ENCODE measurements around the gene CCDC66. TPM values are rescaled to one million over a fixed set of nuclear protein-coding genes. Genes with fewer than 3 reads are reported as not detected.

CCDC66 gene
- total and polyA plus RNA-seq, 9 of the 15 experiments (the other 6 are each of a cell fraction or from before 2014, with no cell fraction given) = 21.5 to 46.5 (median 29.6) TPM

GRCh38 chr3:56620371-56620770 is 63.4 kb downstream of the CCDC66 start:
- ATAC-seq = no peak
- FAIRE-seq = no peak
- no TSS peak for BruUV-seq (replicated peaks)

More at GRCh38 chr3:56620371-56620770, 63.4 kb downstream of the CCDC66 start:
- Histone ChIP-seq H3K27ac (ENCODE audit: extremely low read depth, low read depth, low read length) (no peak overlapping the region), H4K20me1 (replicated peaks; ENCODE audit: control insufficient read depth, insufficient read depth, low read length) (no peaks in the 10 kb centered on the region), H3K9ac (ENCODE audit: insufficient read depth in 1 of 2, low read depth in 2 of 2, low read length in 2 of 2) (no peak overlapping the region), H2AFZ (ENCODE audit: low read depth, low read length) (no peak overlapping the region), H3K4me2 (ENCODE audit: insufficient read depth, low read length) (no peak overlapping the region), H3K4me3 (no peak overlapping the region), H3K27me3 (ENCODE audit: control insufficient read depth in 2 of 2, insufficient read depth in 2 of 2, low read length in 2 of 2) (no peaks in the 10 kb centered on the region), H3K36me3 (ENCODE audit: control insufficient read depth, insufficient read depth, low read length) (peaks cover 95% of the 10 kb centered on the region), H3K4me1 (replicated peaks in 1 of 2; ENCODE audit: control insufficient read depth in 2 of 2, insufficient read depth in 2 of 2, low read length in 2 of 2) (no peaks in the 10 kb centered on the region), H3K9me1 (ENCODE audit: control insufficient read depth, insufficient read depth, low read length) (no peaks in the 10 kb centered on the region), H3K9me3 (replicated peaks; ENCODE audit: control insufficient read depth, insufficient read depth, low read depth, low read length) (no peaks in the 10 kb centered on the region), H3K79me2 (ENCODE audit: control insufficient read depth, insufficient read depth, low read length) (no peaks in the 10 kb centered on the region)
- ChIA-PET CTCF (ENCODE audit: low intra/inter-chr PET ratio) (no interaction called here), POLR2A (no interaction called here)
- in situ Hi-C loops (cut with MboI) (no loop called here), intact Hi-C loops (cut with micrococcal nuclease) (no loop called here)
- no peak for DNase-seq (ENCODE audit: extremely low read depth in 1 of 4, low spot score in 3 of 4)
- 70% methylated on average over 2 of the region's 2 CpGs for WGBS (ENCODE audit: insufficient coverage, low coverage, missing lambda C conversion rate)
- no peak for TF ChIP-seq LEF1 (IDR thresholded peaks at IDR 0.05)
- TF ChIP-seq, protein P1, sequence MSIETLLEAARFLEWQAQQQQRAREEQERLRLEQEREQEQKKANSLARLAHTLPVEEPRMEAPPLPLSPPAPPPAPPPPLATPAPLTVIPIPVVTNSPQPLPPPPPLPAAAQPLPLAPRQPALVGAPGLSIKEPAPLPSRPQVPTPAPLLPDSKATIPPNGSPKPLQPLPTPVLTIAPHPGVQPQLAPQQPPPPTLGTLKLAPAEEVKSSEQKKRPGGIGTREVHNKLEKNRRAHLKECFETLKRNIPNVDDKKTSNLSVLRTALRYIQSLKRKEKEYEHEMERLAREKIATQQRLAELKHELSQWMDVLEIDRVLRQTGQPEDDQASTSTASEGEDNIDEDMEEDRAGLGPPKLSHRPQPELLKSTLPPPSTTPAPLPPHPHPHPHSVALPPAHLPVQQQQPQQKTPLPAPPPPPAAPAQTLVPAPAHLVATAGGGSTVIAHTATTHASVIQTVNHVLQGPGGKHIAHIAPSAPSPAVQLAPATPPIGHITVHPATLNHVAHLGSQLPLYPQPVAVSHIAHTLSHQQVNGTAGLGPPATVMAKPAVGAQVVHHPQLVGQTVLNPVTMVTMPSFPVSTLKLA (conservative IDR thresholded peaks at IDR 0.05) = no peak
- TF ChIP-seq, protein P2, sequence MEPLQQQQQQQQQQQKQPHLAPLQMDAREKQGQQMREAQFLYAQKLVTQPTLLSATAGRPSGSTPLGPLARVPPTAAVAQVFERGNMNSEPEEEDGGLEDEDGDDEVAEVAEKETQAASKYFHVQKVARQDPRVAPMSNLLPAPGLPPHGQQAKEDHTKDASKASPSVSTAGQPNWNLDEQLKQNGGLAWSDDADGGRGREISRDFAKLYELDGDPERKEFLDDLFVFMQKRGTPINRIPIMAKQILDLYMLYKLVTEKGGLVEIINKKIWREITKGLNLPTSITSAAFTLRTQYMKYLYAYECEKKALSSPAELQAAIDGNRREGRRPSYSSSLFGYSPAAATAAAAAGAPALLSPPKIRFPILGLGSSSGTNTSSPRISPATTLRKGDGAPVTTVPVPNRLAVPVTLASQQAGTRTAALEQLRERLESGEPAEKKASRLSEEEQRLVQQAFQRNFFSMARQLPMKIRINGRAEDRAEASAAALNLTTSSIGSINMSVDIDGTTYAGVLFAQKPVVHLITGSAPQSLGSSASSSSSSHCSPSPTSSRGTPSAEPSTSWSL (CRISPR knock-in tag; IDR thresholded peaks at IDR 0.05; ENCODE audit: borderline replicate concordance) = no peak
- no peak for TF ChIP-seq ZC3H4 (CRISPR knock-in tag; IDR thresholded peaks at IDR 0.05; ENCODE audit: borderline replicate concordance)
- TF ChIP-seq TARDBP (IDR thresholded peaks at IDR 0.05) = no peak
- TF ChIP-seq, protein P3, sequence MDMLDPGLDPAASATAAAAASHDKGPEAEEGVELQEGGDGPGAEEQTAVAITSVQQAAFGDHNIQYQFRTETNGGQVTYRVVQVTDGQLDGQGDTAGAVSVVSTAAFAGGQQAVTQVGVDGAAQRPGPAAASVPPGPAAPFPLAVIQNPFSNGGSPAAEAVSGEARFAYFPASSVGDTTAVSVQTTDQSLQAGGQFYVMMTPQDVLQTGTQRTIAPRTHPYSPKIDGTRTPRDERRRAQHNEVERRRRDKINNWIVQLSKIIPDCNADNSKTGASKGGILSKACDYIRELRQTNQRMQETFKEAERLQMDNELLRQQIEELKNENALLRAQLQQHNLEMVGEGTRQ (CRISPR knock-in tag; IDR thresholded peaks at IDR 0.05) = no peak
- TF ChIP-seq ZBTB8A (IDR thresholded peaks at IDR 0.05; ENCODE audit: partially characterized antibody) = no peak
- no peak for TF ChIP-seq BHLHE40 (IDR thresholded peaks at IDR 0.05; ENCODE audit: low read length)
- TF ChIP-seq ZNF408 (CRISPR knock-in tag; IDR thresholded peaks at IDR 0.05; ENCODE audit: low read depth) = no peak
- no peak for TF ChIP-seq NFIX (CRISPR knock-in tag; IDR thresholded peaks at IDR 0.05; ENCODE audit: low read depth)
- TF ChIP-seq ZNF282 (CRISPR knock-in tag; IDR thresholded peaks at IDR 0.05) = no peak
- TF ChIP-seq MCM3 (IDR thresholded peaks at IDR 0.05) = no peak
- TF ChIP-seq ZNF354B (CRISPR knock-in tag; IDR thresholded peaks at IDR 0.05) = no peak

Data from K562 (cell line).